ACHN (cell line): ENCODE data around the gene NDUFB8.

Experiments used
- DNase-seq: peaks from one replicate; pipeline ENCODE4 v3.0.0-alpha.2; 2015
- in situ Hi-C: cut with HindIII; loops from 2 replicates; pipeline ENCODE4 v1.10.0; 2017; ENCODE audit warnings: low sequenced_read_pairs, low pct_ligation_motif_present, low pct_unique_long_range_greater_than_20kb

NDUFB8 gene

DNA sequence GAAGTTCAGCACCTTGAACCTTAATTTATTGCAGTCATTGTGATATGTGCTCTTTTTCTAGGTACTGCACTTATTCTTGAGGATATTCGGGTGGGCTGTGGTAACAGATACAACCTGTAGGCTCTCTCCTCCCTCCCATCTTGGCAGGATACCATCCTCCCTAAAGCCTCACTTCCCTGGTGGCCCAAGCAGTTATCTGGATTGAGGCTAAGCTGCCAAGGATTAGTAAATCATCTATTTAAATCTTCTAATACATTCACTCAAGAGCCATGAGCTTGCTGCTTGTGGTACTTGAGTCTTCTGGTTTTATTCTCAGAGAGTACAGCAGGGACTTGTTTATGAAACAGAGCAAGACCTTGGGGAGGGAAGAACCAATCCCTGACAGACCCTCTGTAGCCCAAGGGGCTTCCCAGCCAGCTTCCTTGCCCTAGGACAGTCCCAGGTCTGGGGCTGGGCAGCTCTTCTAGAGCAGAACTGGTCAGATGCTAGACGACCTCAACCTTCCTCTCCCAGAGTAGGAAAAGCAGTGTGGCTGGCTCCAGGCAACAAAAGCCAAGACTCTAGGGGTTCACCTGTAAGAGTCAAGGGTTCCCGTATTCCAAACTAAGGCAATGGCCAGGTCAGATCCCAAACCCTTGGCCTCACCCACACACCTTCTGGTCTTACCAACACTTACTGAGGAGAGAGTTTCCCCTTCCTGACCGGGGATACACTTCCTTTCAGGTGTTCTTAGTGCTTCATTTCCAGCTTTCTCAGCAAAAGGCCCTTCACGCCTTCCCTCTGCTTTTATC is 45.6 kb downstream of the NDUFB8 start:
- no peak for DNase-seq
- in situ Hi-C loops: no loop called here

DNA sequence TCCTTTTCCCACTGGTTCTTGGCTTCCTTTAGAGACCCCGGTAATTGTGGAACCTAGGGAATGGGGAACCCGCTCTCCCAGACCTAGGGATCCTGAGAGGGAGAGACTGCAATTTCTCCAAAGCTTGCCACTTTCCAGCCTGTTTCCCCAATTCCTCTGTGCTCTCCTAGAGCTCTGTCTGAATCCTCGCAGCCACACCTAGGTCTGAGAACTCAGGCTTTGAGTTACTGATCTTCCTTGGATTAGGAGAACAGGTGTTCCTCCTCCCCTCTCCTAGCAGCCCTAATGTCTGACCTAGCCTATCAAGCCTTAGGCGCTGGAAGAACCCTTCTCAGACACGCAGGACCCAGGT is 46.9 kb downstream of the NDUFB8 start:
- in situ Hi-C loops: no loop called here
- DNase-seq: no peak

DNA sequence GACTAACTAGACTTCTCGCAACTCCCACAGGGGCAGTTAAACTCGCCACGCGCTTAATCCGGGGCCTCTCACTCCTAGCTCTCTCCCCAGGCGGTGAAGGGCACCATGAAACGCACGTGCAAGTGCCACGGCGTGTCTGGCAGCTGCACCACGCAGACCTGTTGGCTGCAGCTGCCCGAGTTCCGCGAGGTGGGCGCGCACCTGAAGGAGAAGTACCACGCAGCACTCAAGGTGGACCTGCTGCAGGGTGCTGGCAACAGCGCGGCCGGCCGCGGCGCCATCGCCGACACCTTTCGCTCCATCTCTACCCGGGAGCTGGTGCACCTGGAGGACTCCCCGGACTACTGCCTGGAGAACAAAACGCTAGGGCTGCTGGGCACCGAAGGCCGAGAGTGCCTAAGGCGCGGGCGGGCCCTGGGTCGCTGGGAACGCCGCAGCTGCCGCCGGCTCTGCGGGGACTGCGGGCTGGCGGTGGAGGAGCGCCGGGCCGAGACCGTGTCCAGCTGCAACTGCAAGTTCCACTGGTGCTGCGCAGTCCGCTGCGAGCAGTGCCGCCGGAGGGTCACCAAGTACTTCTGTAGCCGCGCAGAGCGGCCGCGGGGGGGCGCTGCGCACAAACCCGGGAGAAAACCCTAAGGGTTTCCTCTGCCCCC is 47.4 kb downstream of the NDUFB8 start:
- DNase-seq: peak; percentile 81
- in situ Hi-C loops: no loop called here

DNA sequence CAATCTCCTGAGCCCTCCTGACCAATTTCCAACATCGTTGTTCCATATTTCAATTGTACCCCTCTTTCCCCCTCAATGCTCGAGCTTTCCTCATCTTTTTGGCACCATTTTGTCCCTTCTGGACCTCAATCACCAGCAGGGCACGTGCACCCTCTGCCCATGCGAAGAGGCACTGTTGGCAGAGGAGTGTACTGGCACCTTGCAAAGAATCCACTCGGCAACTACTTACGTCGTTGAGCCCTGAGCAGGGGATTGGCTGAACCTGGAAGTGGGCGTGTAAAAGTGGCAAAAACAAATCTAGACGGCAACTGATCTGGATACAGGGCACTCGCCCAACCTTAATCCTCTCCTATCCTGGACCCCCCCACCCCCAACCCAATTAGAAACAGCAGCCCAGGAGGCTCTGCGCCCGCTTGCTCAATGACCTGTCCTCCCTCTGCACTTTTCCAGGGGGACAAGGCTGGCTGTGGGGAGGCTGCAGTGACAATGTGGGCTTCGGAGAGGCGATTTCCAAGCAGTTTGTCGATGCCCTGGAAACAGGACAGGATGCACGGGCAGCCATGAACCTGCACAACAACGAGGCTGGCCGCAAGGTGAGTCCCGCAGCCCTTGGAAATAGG is 48.1 kb downstream of the NDUFB8 start:
- DNase-seq: peak; percentile 93
- in situ Hi-C loops: no loop called here

DNA sequence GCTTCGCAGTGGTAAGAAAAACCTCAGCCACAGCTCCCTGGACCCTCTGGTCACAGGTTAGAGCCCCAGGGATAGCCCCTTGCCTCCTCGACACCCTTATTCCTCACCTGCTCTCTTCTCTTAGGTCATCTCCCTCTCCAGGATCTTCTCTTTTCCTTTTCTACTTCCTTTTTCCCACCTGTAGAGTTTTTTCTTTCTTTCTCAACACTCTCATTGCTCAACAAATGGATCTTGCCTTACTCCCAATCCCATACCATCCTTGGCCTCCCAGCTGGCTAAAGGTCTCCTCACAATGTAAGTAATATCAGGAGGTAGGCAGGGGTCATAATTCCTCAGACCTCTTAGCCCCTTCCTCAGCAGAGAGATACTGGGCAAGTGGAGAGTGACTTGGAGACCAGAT is 49.7 kb downstream of the NDUFB8 start:
- in situ Hi-C loops: no loop called here
- DNase-seq: no peak

DNA sequence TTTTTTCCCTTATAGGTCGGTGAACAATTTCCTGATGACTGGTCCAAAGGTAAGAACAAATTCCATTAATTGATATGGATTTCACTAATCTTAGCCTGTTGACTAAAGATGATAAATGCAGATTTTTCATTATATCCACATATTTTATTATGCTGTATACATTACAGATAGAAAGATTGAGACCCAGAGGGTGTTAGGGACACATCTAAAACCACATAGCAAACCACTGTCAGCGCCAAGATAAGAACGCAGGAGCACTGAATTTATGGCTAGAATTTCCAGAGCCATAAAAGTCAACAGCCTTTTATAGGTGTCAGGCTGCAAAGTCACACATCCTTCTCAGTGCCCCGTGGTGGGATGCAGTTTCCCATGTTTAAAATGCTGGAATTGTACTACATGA is 50.6 kb downstream of the NDUFB8 start:
- in situ Hi-C loops: no loop called here
- DNase-seq: no peak

DNA sequence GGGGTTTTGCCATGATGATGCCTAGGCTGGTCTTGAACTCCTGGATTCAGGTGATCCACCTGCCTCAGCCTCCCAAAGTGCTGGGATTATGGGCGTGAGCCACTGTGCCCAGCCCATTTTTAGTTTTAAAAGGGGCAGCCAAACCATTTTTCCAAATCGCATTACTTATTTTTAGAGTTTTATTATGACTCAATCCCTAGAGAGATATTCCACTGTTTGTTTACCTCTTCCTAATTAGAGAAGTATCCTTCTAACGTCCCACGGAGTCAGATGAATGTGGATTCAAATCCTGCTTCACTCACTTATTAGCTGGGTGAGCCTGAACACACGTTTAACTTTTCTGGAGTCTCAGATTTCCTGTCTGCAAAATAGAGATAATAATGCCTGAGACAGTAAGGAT is 51.7 kb downstream of the NDUFB8 start:
- in situ Hi-C loops: no loop called here
- DNase-seq: no peak
